ENCODE results near the gene RUNX3. TPM values are rescaled to one million over a fixed set of nuclear protein-coding genes. Genes with fewer than 3 reads are reported as not detected.
A peak's percentile ranks its signal among the peaks of the same experiment; 100 is the strongest.

The RUNX3 gene
- total and polyA plus RNA-seq, 2 donors (not counting 1 experiment from before 2014, with no cell fraction given): 86.0 to 127 TPM

GRCh38 chr1:24898909-24899439 is 31.1 kb downstream of the RUNX3 start:
- H3K4me3 Mint-ChIP-seq: no peak overlapping the region
- ChIA-PET CTCF (interaction anchor here (0.7 to 2.9 kb wide), 15 partner anchors 11 to 560 kb away, joined by 3 to 11 read pairs (median 3); partner anchors contain the start of gene RUNX3), POLR2A (no interaction called here)
- Histone ChIP-seq H2AFZ (ENCODE audit: insufficient read depth, low read depth, low read length, poor library complexity, severe bottlenecking) (no peak overlapping the region), H3K4me1 (ENCODE audit: control insufficient read depth in 2 of 2, insufficient read depth in 2 of 2, low read length in 2 of 2) (peaks cover 0 to 8% of the 10 kb centered on the region in 2 donors), H3K9ac (ENCODE audit: low read length) (no peak overlapping the region), H3K36me3 (replicated peaks in 1 of 2; ENCODE audit: control extremely low read depth in 1 of 2, control insufficient read depth in 1 of 2, extremely low read depth in 1 of 2, insufficient read depth in 2 of 2, low read length in 1 of 2) (peaks cover 0 to 34% of the 10 kb centered on the region in 2 experiments), H3K27ac (ENCODE audit: low read length in 2 of 2) (no peak overlapping the region), H3K9me3 (ENCODE audit: control extremely low read depth in 1 of 3, control insufficient read depth in 2 of 3, insufficient read depth in 1 of 3, low read length in 2 of 3) (no peaks in the 10 kb centered on the region), H3K4me3 (ENCODE audit: control extremely low read depth in 1 of 5, extremely low read depth in 1 of 5, insufficient read depth in 1 of 5, low read depth in 2 of 5, low read length in 4 of 5) (no peak overlapping the region), H4K20me1 (ENCODE audit: control insufficient read depth, insufficient read depth, low read length, poor library complexity, severe bottlenecking) (peaks cover 45% of the 10 kb centered on the region), H3K27me3 (replicated peaks in 1 of 4; ENCODE audit: control extremely low read depth in 1 of 4, control insufficient read depth in 3 of 4, insufficient read depth in 4 of 4, low read length in 3 of 4) (no peaks in the 10 kb centered on the region), H3K79me2 (ENCODE audit: control insufficient read depth, insufficient read depth, low read length) (peaks cover 2% of the 10 kb centered on the region), H3K4me2 (replicated peaks; ENCODE audit: low read depth, low read length, poor library complexity, severe bottlenecking) (no peak overlapping the region)
- intact Hi-C loops (cut with micrococcal nuclease): loop anchor here (1.0 kb wide), 1 partner anchor 51 kb away; no protein-coding TSS in a partner anchor
- no peak for TF ChIP-seq CTCF (IDR thresholded peaks at IDR 0.05)
- no peak for TF ChIP-seq EZH2 (IDR thresholded peaks at IDR 0.05; ENCODE audit: borderline replicate concordance, insufficient read depth, low read depth, low read length, poor library complexity, severe bottlenecking)
- H3K27ac Mint-ChIP-seq: peak overlapping the region; percentile 26
- 90% methylated on average over 7 of the region's 8 CpGs for WGBS (ENCODE audit: insufficient coverage)
- ATAC-seq (ENCODE audit: low read depth) (no peak), DNase-seq (peak; percentile 22)
- H3K9me3 Mint-ChIP-seq (ENCODE audit: insufficient read depth): no peaks in the 10 kb centered on the region
- H3K27me3 Mint-ChIP-seq: no peaks in the 10 kb centered on the region
- peaks cover 30% of the 10 kb centered on the region for H3K4me1 Mint-ChIP-seq

- intact Hi-C loops (cut with micrococcal nuclease): loop anchor here (1.0 kb wide), 1 partner anchor 50 kb away; no protein-coding TSS in a partner anchor
- Histone ChIP-seq H3K9ac (ENCODE audit: low read length) (no peak overlapping the region), H3K27me3 (replicated peaks in 1 of 4; ENCODE audit: control extremely low read depth in 1 of 4, control insufficient read depth in 3 of 4, insufficient read depth in 4 of 4, low read length in 3 of 4) (no peaks in the 10 kb centered on the region), H3K79me2 (ENCODE audit: control insufficient read depth, insufficient read depth, low read length) (peaks cover under 1% of the 10 kb centered on the region), H2AFZ (ENCODE audit: insufficient read depth, low read depth, low read length, poor library complexity, severe bottlenecking) (no peak overlapping the region), H3K9me3 (ENCODE audit: control extremely low read depth in 1 of 3, control insufficient read depth in 2 of 3, insufficient read depth in 1 of 3, low read length in 2 of 3) (peaks cover 0 to 2% (median 0%) of the 10 kb centered on the region in 3 donors), H3K4me1 (ENCODE audit: control insufficient read depth in 2 of 2, insufficient read depth in 2 of 2, low read length in 2 of 2) (peaks cover 0 to 10% of the 10 kb centered on the region in 2 donors), H3K4me3 (ENCODE audit: control extremely low read depth in 1 of 5, extremely low read depth in 1 of 5, insufficient read depth in 1 of 5, low read depth in 2 of 5, low read length in 4 of 5) (no peak overlapping the region), H3K27ac (ENCODE audit: low read length in 2 of 2) (no peak overlapping the region), H3K36me3 (replicated peaks in 1 of 2; ENCODE audit: control extremely low read depth in 1 of 2, control insufficient read depth in 1 of 2, extremely low read depth in 1 of 2, insufficient read depth in 2 of 2, low read length in 1 of 2) (peaks cover 0 to 28% of the 10 kb centered on the region in 2 experiments), H4K20me1 (ENCODE audit: control insufficient read depth, insufficient read depth, low read length, poor library complexity, severe bottlenecking) (peaks cover 38% of the 10 kb centered on the region), H3K4me2 (replicated peaks; ENCODE audit: low read depth, low read length, poor library complexity, severe bottlenecking) (no peak overlapping the region)
- Mint-ChIP-seq H3K4me3 (no peak overlapping the region), H3K4me1 (peaks cover 33% of the 10 kb centered on the region), H3K27ac (peak overlapping the region; percentile 68), H3K27me3 (no peaks in the 10 kb centered on the region), H3K9me3 (ENCODE audit: insufficient read depth) (no peaks in the 10 kb centered on the region)
- CTCF ChIA-PET: interaction anchor here (0.7 to 2.9 kb wide), 13 partner anchors 10 to 560 kb away, joined by 3 to 11 read pairs (median 3); partner anchors contain the start of gene RUNX3
- TF ChIP-seq CTCF (IDR thresholded peaks at IDR 0.05) (peak; percentile 78), EZH2 (IDR thresholded peaks at IDR 0.05; ENCODE audit: borderline replicate concordance, insufficient read depth, low read depth, low read length, poor library complexity, severe bottlenecking) (no peak)
- POLR2A ChIA-PET: no interaction called here
- ATAC-seq (ENCODE audit: low read depth) (peak; percentile 51), DNase-seq (peak; percentile 61)
- WGBS (ENCODE audit: insufficient coverage): 40% methylated on average over 7 of the region's 9 CpGs
These were observed 31.7 kb downstream of the RUNX3 start for GRCh38 chr1:24898152-24898908.
